Measurements from ENCODE around the gene GRM8. TPM values are rescaled to one million over a fixed set of nuclear protein-coding genes. Genes with fewer than 3 reads are reported as not detected.
A peak's percentile ranks its signal among the peaks of the same experiment; 100 is the strongest.

GRM8 gene
- total and polyA plus RNA-seq, 10 of the 15 experiments (the other 5 are each of a cell fraction or from before 2014, with no cell fraction given) = 0.33 to 7.1 (median 0.45) TPM; not detected in 2

- H3K79me2 ChIP-seq (ENCODE audit: control insufficient read depth, insufficient read depth, low read length) = no peaks in the 10 kb centered on the region
- no peak for DNase-seq (ENCODE audit: low read depth, low spot score)
- H3K27ac ChIP-seq (ENCODE audit: control insufficient read depth, insufficient read depth) = no peak overlapping the region
- ChIA-PET SMC1A (ENCODE audit: uncharacterized antibody, unreplicated experiment) (interaction anchor here (0.8 to 1.4 kb wide), 9 partner anchors 9 to 255 kb away, joined by 3 to 5 read pairs (median 3); no protein-coding TSS in a partner anchor), CTCF (interaction anchor here (0.7 to 1.6 kb wide), 3 partner anchors 40 to 261 kb away, joined by 3 read pairs; no protein-coding TSS in a partner anchor), POLR2A (no interaction called here), RAD21 (ENCODE audit: unreplicated experiment) (interaction anchor here (0.9 to 1.4 kb wide), 4 partner anchors 10 to 246 kb away, joined by 3 to 4 read pairs (median 4); no protein-coding TSS in a partner anchor)
- H3K9ac ChIP-seq (ENCODE audit: control insufficient read depth, insufficient read depth, low read length) = no peak overlapping the region
- TF ChIP-seq TCF7 (IDR thresholded peaks at IDR 0.05; ENCODE audit: borderline replicate concordance) = no peak
- TF ChIP-seq SIN3A (IDR thresholded peaks at IDR 0.05; ENCODE audit: low read depth, low read length) = no peak
- no peak for TF ChIP-seq HSF1 (IDR thresholded peaks at IDR 0.05; ENCODE audit: low read depth, low read length)
- no peak for TF ChIP-seq ZNF622 (IDR thresholded peaks at IDR 0.05)
- no peak for TF ChIP-seq MEF2B (IDR thresholded peaks at IDR 0.05; ENCODE audit: partially characterized antibody, poor library complexity, severe bottlenecking)
- TF ChIP-seq POLR2AphosphoS5 (IDR thresholded peaks at IDR 0.05; ENCODE audit: low read length) = no peak
- no peak for TF ChIP-seq YBX1 (IDR thresholded peaks at IDR 0.05)
- peak; percentile 57 for FAIRE-seq
- no peak overlapping the region for H2AFZ ChIP-seq (ENCODE audit: control insufficient read depth, low read depth, low read length)
- intact Hi-C loops (cut with micrococcal nuclease; ENCODE audit: unreplicated experiment) (no loop called here), in situ Hi-C loops (cut with MboI) (no loop called here)
- WGBS (ENCODE audit: insufficient coverage, insufficient replicate concordance, low lambda C conversion rate, missing lambda C conversion rate) = 84% methylated on average over 3 of the region's 3 CpGs
- ATAC-seq = no peak
- no peak overlapping the region for H3K4me3 ChIP-seq
- no peaks in the 10 kb centered on the region for H4K20me1 ChIP-seq (ENCODE audit: control insufficient read depth, insufficient read depth)
- H3K4me2 ChIP-seq (ENCODE audit: control insufficient read depth, insufficient read depth) = no peak overlapping the region
- peaks cover 12% of the 10 kb centered on the region for H3K4me1 ChIP-seq (ENCODE audit: control insufficient read depth, insufficient read depth, low read length)
- H3K9me3 ChIP-seq (replicated peaks; ENCODE audit: control insufficient read depth, insufficient read depth, low read length) = peaks cover 5% of the 10 kb centered on the region
- BruUV-seq (replicated peaks) = no TSS peak
- no peaks in the 10 kb centered on the region for H3K27me3 ChIP-seq (replicated peaks in 1 of 2; ENCODE audit: control insufficient read depth in 2 of 2, insufficient read depth in 2 of 2, low read length in 1 of 2)
- no peaks in the 10 kb centered on the region for H3K36me3 ChIP-seq (ENCODE audit: control insufficient read depth in 2 of 2, insufficient read depth in 2 of 2, low read length in 1 of 2)
Measured at GRCh38 chr7:126453104-126453503, 799.6 kb downstream of the GRM8 start.

All from GM12878 (cell line).